Endothelial cell of umbilical vein (primary cell): ENCODE measurements around the gene GTF2A2.

Experiments
- CTCF ChIP-seq, 2 donors: IDR thresholded peaks; 1 replicate in 1 of 2; 2 replicates in 1 of 2; pipeline ENCODE4 v1.5.1; 2011; ENCODE audit warnings: low read length in 2 of 2, mild to moderate bottlenecking in 2 of 2, moderate library complexity in 2 of 2, control low read depth in 1 of 2, inconsistent platforms in 1 of 2, low read depth in 1 of 2; ENCODE audit not compliant: insufficient read depth in 1 of 2; ENCODE audit errors: extremely low read depth in 1 of 2
- FOS ChIP-seq: IDR thresholded peaks from 2 replicates; pipeline ENCODE4 v1.6.1; 2011; ENCODE audit warnings: mild to moderate bottlenecking, low read length, moderate library complexity, borderline replicate concordance; ENCODE audit not compliant: insufficient read depth
- JUN ChIP-seq: IDR thresholded peaks from 2 replicates; pipeline ENCODE4 v1.6.1; 2011; ENCODE audit warnings: borderline replicate concordance, low read depth; ENCODE audit not compliant: insufficient read length, insufficient read depth
- POLR2AphosphoS5 ChIP-seq: IDR thresholded peaks from 2 replicates; pipeline ENCODE4 v1.6.1; 2012; ENCODE audit warnings: low read depth, mild to moderate bottlenecking, control low read depth, low read length, moderate library complexity; ENCODE audit not compliant: insufficient read depth

GRCh38 chr15:59622289-59622688 lies 35.0 kb downstream of the GTF2A2 start:
- TF ChIP-seq CTCF (IDR thresholded peaks at IDR 0.05; ENCODE audit: extremely low read depth in 1 of 2, insufficient read depth in 1 of 2, low read depth in 1 of 2, low read length in 2 of 2) (peak; percentile 29 to 64), POLR2AphosphoS5 (no peak), JUN (no peak), FOS (no peak)
